Thoracic aorta (tissue), 2 donors: ENCODE data around the gene FNDC3B. TPM values are rescaled to one million over a fixed set of nuclear protein-coding genes. Genes with fewer than 3 reads are reported as not detected.

Experiments
- ATAC-seq: fragments of 150-250 bp; one replicate; pipeline ENCODE4 v1.8.0; 2017; ENCODE audit warnings: low read depth; ENCODE audit not compliant: insufficient number of reproducible peaks, low FRiP score
- DNase-seq: peaks from one replicate; pipeline ENCODE4 v3.0.0-alpha.2; 2020; ENCODE audit warnings: low spot score
- H3K27ac ChIP-seq, 2 donors: fragments of 200-600 bp; sonication (generic); 1 replicate in 1 of 2; 2 replicates in 1 of 2; pipeline ENCODE4 v1.5.1; 2016; ENCODE audit warnings: mild to moderate bottlenecking in 2 of 2, moderate library complexity in 2 of 2
- H3K27me3 ChIP-seq: fragments of 200-600 bp; sonication (generic); replicated peaks from 2 replicates; pipeline ENCODE4 v1.6.0; 2016; ENCODE audit warnings: mild to moderate bottlenecking; ENCODE audit not compliant: insufficient read depth
- H3K36me3 ChIP-seq: fragments of 200-600 bp; sonication (generic); one replicate; pipeline ENCODE4 v1.5.1; 2016
- H3K4me1 ChIP-seq, 2 donors: fragments of 200-600 bp; sonication (generic); 1 replicate in 1 of 2; 2 replicates in 1 of 2; pipeline versions ENCODE4 v1.5.1 to v1.6.0; 2016; ENCODE audit warnings: low read depth in 2 of 2, mild to moderate bottlenecking in 1 of 2; ENCODE audit not compliant: control insufficient read depth in 1 of 2
- H3K4me3 ChIP-seq: fragments of 200-600 bp; sonication (generic); 2 replicates; pipeline ENCODE4 v1.5.1; 2016; ENCODE audit warnings: mild to moderate bottlenecking
- H3K9me3 ChIP-seq: fragments of 200-600 bp; sonication (generic); 2 replicates; pipeline ENCODE4 v1.5.1; 2016
- CTCF ChIP-seq: fragments of 200-600 bp; sonication (generic); IDR thresholded peaks from one replicate; pipeline ENCODE4 v1.5.1; 2019; ENCODE audit warnings: antibody characterized with exemption
- total RNA-seq, 2 donors: library from RNA; depleted of rRNA; stranded (reverse); fragments of >200 nt; gene quantifications; one replicate each; pipeline versions ENCODE4 v1.1.0 to v1.2.3, GENCODE V29; 2016

The FNDC3B gene
- total RNA-seq, 2 donors from 2014 or later = 113 to 163 TPM

GRCh38 chr3:172084871-172085556 lies 45.6 kb downstream of the FNDC3B start:
- TF ChIP-seq CTCF = no peak
- H3K4me3 ChIP-seq = no peak overlapping the region
- ATAC-seq = no peak
- H3K36me3 ChIP-seq = no peaks in the 10 kb centered on the region
- no peak overlapping the region for H3K27ac ChIP-seq
- H3K27me3 ChIP-seq = no peaks in the 10 kb centered on the region
- H3K9me3 ChIP-seq = no peaks in the 10 kb centered on the region
- H3K4me1 ChIP-seq = peaks cover 16 to 73% of the 10 kb centered on the region in 2 donors
- DNase-seq = no peak

- H3K4me1 ChIP-seq = peaks cover 16 to 73% of the 10 kb centered on the region in 2 donors
- TF ChIP-seq CTCF = no peak
- H3K36me3 ChIP-seq = no peaks in the 10 kb centered on the region
- no peak overlapping the region for H3K4me3 ChIP-seq
- no peak for ATAC-seq
- no peaks in the 10 kb centered on the region for H3K9me3 ChIP-seq
- H3K27me3 ChIP-seq = no peaks in the 10 kb centered on the region
- no peak for DNase-seq
- no peak overlapping the region for H3K27ac ChIP-seq
Observed at GRCh38 chr3:172085557-172085895, 46.1 kb downstream of the FNDC3B start.

GRCh38 chr3:172086071-172086470 lies 46.7 kb downstream of the FNDC3B start:
- ATAC-seq (no peak), DNase-seq (no peak)
- no peak overlapping the region for H3K27ac ChIP-seq
- no peak overlapping the region for H3K4me3 ChIP-seq
- H3K4me1 ChIP-seq = peaks cover 16 to 76% of the 10 kb centered on the region in 2 donors
- H3K36me3 ChIP-seq = no peaks in the 10 kb centered on the region
- H3K27me3 ChIP-seq = no peaks in the 10 kb centered on the region
- H3K9me3 ChIP-seq = no peaks in the 10 kb centered on the region
- TF ChIP-seq CTCF = no peak

- no peak for ATAC-seq
- Histone ChIP-seq H3K27ac (no peak overlapping the region), H3K4me3 (no peak overlapping the region), H3K27me3 (no peaks in the 10 kb centered on the region), H3K36me3 (no peaks in the 10 kb centered on the region), H3K9me3 (no peaks in the 10 kb centered on the region), H3K4me1 (peaks cover 16 to 74% of the 10 kb centered on the region in 2 donors)
- DNase-seq = no peak
- no peak for TF ChIP-seq CTCF
Observed at GRCh38 chr3:172087198-172087597, 47.8 kb downstream of the FNDC3B start.

- no peak overlapping the region for H3K27ac ChIP-seq
- peaks cover 16 to 71% of the 10 kb centered on the region in 2 donors for H3K4me1 ChIP-seq
- DNase-seq = no peak
- no peak for ATAC-seq
- H3K4me3 ChIP-seq = no peak overlapping the region
- no peaks in the 10 kb centered on the region for H3K9me3 ChIP-seq
- no peaks in the 10 kb centered on the region for H3K27me3 ChIP-seq
- no peaks in the 10 kb centered on the region for H3K36me3 ChIP-seq
- TF ChIP-seq CTCF = no peak
Observed at GRCh38 chr3:172087602-172088580, 48.5 kb downstream of the FNDC3B start.
